Effector memory CD8-positive, alpha-beta T cell (primary cell): ENCODE measurements around the gene PCCA.
A peak's percentile ranks its signal among the peaks of the same experiment; 100 is the strongest.

Source experiments
- ATAC-seq: fragments of 150-1000 bp; cut with Tn5 transposase; replicated peaks from 2 replicates; pipeline ENCODE4 v1.10.0; 2021; ENCODE audit warnings: mild to moderate bottlenecking, moderate library complexity
- DNase-seq, 3 experiments: peaks; one replicate each; pipeline ENCODE4 v3.0.0; 2021
- H3K27ac Mint-ChIP-seq, 2 donors: one replicate each; pipeline ENCODE4 v1.8.0; 2022; ENCODE audit warnings: mild to moderate bottlenecking in 2 of 2, mixed read lengths in 2 of 2, moderate library complexity in 2 of 2
- H3K27me3 Mint-ChIP-seq, 2 donors: one replicate each; pipeline ENCODE4 v1.8.0; 2022; ENCODE audit warnings: mixed read lengths in 2 of 2
- H3K36me3 Mint-ChIP-seq: one replicate; pipeline ENCODE4 v1.8.0; 2022; ENCODE audit warnings: mild to moderate bottlenecking, moderate library complexity, mixed read lengths; ENCODE audit not compliant: insufficient read depth
- H3K4me1 Mint-ChIP-seq, 2 donors: one replicate each; pipeline ENCODE4 v1.8.0; 2022; ENCODE audit warnings: low read depth in 2 of 2, mixed read lengths in 2 of 2
- H3K4me3 Mint-ChIP-seq, 2 donors: one replicate each; pipeline ENCODE4 v1.8.0; 2022; ENCODE audit warnings: mild to moderate bottlenecking in 2 of 2, mixed read lengths in 2 of 2, moderate library complexity in 2 of 2
- H3K9me3 Mint-ChIP-seq, 2 donors: one replicate each; pipeline ENCODE4 v1.8.0; 2022; ENCODE audit warnings: mixed read lengths in 2 of 2

The PCCA gene

DNA sequence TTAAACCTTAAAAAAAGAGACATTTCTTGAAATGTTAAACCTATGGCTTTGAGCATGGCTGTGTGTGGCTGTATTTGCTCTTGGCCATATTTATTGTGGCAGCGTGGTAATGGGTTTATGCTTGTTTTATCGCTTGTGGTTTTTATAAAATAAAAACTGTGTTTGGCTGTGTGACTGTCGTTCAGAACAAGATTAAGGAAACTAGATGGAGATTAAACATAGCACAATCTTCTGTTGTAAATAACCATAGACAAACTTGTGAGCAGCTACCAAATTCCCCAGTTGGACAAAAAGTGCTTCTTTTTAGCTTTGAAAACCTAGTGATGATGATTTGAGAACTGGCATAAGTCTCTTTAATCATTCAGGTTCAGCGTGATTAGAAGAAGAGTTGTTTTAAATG is 308.7 kb downstream of the PCCA start:
- H3K27ac Mint-ChIP-seq = no peak overlapping the region
- H3K9me3 Mint-ChIP-seq = no peaks in the 10 kb centered on the region
- no peaks in the 10 kb centered on the region for H3K36me3 Mint-ChIP-seq
- DNase-seq = no peak
- no peaks in the 10 kb centered on the region for H3K4me1 Mint-ChIP-seq
- ATAC-seq = no peak
- no peaks in the 10 kb centered on the region for H3K27me3 Mint-ChIP-seq
- H3K4me3 Mint-ChIP-seq = no peak overlapping the region

DNA sequence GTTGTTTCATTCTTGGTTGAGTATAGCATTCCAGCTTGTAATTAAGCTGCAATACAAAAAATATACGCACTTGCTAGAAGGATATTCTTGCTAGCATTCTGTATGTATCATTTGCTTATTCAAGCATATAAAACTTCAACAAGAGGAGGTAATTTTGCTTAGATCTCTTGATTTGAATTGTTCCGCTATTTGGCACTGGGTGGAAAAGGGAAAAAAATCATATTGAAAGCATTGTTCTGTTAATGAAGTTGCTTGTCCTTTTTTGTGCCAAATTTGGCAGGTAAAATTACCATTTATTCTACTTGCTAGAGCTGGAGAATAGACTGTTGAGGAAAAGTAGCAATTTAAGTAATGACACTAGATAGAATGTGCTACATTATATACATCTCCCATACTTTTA is 309.5 kb downstream of the PCCA start:
- Mint-ChIP-seq H3K27me3 (no peaks in the 10 kb centered on the region), H3K4me1 (peaks cover 0 to 4% of the 10 kb centered on the region in 2 donors), H3K36me3 (no peaks in the 10 kb centered on the region), H3K27ac (no peak overlapping the region), H3K4me3 (no peak overlapping the region), H3K9me3 (peaks cover 4 to 5% of the 10 kb centered on the region in 2 donors)
- DNase-seq (no peak), ATAC-seq (no peak)

DNA sequence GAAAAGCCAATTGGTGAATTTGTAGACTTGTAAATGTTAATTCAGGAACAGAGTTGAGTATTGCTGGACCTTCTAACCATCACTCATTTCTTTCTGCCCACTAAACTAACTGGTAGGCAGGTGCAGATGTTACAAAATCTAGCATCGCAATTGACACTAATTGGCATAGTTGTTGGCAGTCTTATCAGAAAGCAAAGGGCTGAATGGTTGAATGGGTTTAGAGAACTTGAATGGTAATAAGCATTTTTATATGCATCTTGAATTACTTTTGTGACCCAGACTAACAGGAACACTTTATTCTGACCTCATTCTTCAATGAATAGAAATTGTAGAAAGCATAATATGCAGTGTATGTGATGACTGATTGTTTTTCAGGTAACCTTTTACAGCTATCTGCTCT is 310.6 kb downstream of the PCCA start:
- ATAC-seq (no peak), DNase-seq (no peak)
- no peak overlapping the region for H3K27ac Mint-ChIP-seq
- peaks cover 0 to 4% of the 10 kb centered on the region in 2 donors for H3K4me1 Mint-ChIP-seq
- no peaks in the 10 kb centered on the region for H3K27me3 Mint-ChIP-seq
- no peaks in the 10 kb centered on the region for H3K36me3 Mint-ChIP-seq
- no peak overlapping the region for H3K4me3 Mint-ChIP-seq
- H3K9me3 Mint-ChIP-seq = peaks cover 8 to 14% of the 10 kb centered on the region in 2 donors

DNA sequence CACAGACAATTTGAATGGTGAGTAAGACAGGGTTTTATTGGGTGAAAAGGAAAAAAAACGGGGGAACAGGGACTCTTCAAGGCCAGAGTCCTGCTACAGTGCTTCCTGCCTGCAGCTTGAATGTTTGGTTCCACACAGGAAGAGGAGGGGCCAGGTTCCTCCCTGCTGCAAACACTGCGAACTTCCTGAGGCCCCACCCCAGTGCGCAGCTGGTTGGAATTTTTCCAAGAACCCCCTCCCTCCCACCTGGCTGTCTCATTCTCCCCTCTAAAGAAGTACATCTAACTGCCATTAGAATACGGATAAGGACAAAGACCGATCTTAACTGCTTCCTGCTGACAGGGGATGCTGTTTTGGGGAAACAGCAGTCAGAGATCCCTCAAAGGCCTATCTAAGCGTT is 314.8 kb downstream of the PCCA start:
- Mint-ChIP-seq H3K27me3 (no peaks in the 10 kb centered on the region), H3K27ac (peak overlapping the region in 1 of 2 donors; percentile 58), H3K36me3 (no peaks in the 10 kb centered on the region), H3K9me3 (peaks cover 12 to 19% of the 10 kb centered on the region in 2 donors), H3K4me3 (no peak overlapping the region), H3K4me1 (peaks cover 0 to 4% of the 10 kb centered on the region in 2 donors)
- DNase-seq (no peak), ATAC-seq (no peak)

DNA sequence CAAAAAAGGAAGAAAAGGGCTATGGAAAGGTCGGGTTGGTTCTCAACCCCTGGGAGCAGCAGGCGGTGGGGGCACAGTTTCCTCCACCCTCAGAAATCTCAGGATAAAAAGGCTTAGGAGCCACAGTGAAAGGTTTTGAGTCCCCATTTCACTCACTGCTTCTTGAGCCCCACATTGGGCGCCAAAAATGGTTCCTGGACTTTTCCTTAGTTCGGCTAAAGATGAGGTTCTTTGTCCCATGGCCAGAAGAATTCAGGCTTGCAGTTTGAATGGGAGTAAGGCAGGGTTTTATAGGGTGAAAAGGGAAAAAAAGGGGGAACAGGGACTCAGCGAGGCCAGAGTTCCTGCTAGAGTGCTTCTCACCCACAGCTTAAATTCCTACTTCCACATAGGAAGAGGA is 320.2 kb downstream of the PCCA start:
- DNase-seq (no peak), ATAC-seq (no peak)
- H3K9me3 Mint-ChIP-seq = peaks cover 6 to 21% of the 10 kb centered on the region in 2 donors
- H3K27ac Mint-ChIP-seq = no peak overlapping the region
- no peak overlapping the region for H3K4me3 Mint-ChIP-seq
- H3K4me1 Mint-ChIP-seq = no peaks in the 10 kb centered on the region
- H3K36me3 Mint-ChIP-seq = peaks cover 5% of the 10 kb centered on the region
- H3K27me3 Mint-ChIP-seq = no peaks in the 10 kb centered on the region

DNA sequence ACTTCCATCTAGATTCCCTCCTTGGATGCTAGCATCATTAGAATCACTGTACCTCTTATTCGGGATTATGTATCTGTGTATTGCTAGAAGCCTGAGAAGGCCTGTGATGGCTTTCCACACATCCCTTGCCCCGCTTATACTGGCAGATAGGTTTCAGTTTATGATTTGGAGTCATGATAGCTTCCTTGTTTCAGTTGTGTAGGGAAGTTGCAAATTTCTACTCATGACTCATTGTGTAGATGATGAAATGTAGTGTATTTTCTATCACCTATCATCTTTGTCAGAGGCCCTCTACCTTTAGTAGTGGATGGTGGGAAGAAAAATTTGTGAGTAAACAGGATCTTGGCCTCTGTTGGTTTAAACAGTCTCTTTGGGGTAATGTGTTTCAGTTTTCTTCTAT is 334.5 kb downstream of the PCCA start:
- H3K4me3 Mint-ChIP-seq = no peak overlapping the region

DNA sequence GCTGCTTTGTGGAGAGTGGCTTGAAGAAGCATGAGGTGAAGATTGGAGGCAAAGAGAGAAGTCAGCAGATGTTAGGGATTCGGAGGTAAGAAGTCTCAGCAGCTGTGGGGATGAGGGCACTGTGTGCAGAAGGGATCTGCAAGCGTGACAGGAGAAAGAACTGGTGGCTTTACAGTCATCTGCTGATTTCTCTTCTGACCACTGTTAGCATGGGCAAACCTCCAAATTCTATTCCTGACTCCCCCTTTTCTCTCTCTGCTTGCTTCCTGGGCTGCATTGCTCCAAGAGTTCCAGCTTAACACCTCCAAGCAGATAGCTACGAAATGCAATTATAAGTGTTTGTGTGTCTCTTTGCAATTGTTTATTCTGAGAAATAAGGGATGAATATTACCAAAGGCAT is 340.1 kb downstream of the PCCA start:
- ATAC-seq = no peak
- peaks cover 0 to 4% of the 10 kb centered on the region in 2 donors for H3K9me3 Mint-ChIP-seq
- no peaks in the 10 kb centered on the region for H3K27me3 Mint-ChIP-seq

More for the DNA sequence above, 334.5 kb downstream of the PCCA start:
- H3K9me3 Mint-ChIP-seq = no peaks in the 10 kb centered on the region
- no peak overlapping the region for H3K27ac Mint-ChIP-seq
- no peaks in the 10 kb centered on the region for H3K27me3 Mint-ChIP-seq
- peaks cover 2 to 5% of the 10 kb centered on the region in 2 donors for H3K4me1 Mint-ChIP-seq
- ATAC-seq (no peak), DNase-seq (no peak)
- peaks cover 3% of the 10 kb centered on the region for H3K36me3 Mint-ChIP-seq

DNA sequence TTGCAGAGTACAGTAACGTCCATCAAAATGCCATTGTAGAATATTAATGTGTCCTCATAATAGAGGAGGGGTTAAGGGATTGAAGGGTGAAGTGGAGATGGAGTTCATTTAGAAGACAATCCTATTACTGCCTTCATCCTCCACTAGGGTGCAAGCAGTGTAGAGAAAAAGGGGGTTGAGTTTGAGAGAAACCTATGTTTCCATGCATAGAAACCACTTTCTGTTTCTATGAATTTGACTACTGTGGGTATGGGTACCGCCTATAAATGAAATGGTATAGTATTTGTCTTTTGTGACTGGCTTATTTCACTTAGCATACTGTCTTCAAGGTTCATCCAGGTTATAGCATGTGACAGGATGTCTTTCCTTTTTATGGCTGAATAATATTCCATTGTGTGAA is 343.7 kb downstream of the PCCA start:
- Mint-ChIP-seq H3K4me3 (no peak overlapping the region), H3K4me1 (peaks cover 3 to 15% of the 10 kb centered on the region in 2 donors), H3K9me3 (peaks cover 0 to 4% of the 10 kb centered on the region in 2 donors), H3K36me3 (peaks cover 3% of the 10 kb centered on the region), H3K27me3 (no peaks in the 10 kb centered on the region), H3K27ac (no peak overlapping the region)
- ATAC-seq (no peak), DNase-seq (no peak)

More for the DNA sequence above, 340.1 kb downstream of the PCCA start:
- Mint-ChIP-seq H3K27ac (no peak overlapping the region), H3K4me1 (peaks cover under 1 to 13% of the 10 kb centered on the region in 2 donors), H3K4me3 (no peak overlapping the region), H3K36me3 (peaks cover 6% of the 10 kb centered on the region)
- DNase-seq = no peak

DNA sequence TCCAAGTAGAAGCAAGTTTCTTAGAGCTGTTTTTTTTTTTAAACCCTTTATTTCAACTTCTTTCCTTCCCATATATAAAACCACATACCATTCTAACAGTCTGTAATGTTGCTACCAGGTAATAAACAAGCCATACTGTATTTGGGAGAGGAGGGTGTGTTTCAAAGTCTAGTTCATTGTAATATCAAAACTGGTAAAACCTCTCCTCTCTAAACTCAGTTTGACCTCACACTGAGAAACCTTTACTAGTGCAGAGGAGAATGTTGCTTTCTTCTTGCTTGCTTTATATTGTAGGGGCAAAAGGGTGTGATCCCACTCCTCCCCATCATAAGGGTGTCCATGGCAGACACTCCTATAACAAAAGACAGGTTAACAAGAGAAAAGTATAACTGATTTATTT is 344.6 kb downstream of the PCCA start:
- DNase-seq (no peak), ATAC-seq (no peak)
- Mint-ChIP-seq H3K9me3 (peaks cover 0 to 4% of the 10 kb centered on the region in 2 donors), H3K36me3 (peaks cover 3% of the 10 kb centered on the region), H3K27ac (peak overlapping the region in 1 of 2 donors; percentile 35), H3K27me3 (no peaks in the 10 kb centered on the region), H3K4me3 (no peak overlapping the region), H3K4me1 (peaks cover 3 to 15% of the 10 kb centered on the region in 2 donors)

DNA sequence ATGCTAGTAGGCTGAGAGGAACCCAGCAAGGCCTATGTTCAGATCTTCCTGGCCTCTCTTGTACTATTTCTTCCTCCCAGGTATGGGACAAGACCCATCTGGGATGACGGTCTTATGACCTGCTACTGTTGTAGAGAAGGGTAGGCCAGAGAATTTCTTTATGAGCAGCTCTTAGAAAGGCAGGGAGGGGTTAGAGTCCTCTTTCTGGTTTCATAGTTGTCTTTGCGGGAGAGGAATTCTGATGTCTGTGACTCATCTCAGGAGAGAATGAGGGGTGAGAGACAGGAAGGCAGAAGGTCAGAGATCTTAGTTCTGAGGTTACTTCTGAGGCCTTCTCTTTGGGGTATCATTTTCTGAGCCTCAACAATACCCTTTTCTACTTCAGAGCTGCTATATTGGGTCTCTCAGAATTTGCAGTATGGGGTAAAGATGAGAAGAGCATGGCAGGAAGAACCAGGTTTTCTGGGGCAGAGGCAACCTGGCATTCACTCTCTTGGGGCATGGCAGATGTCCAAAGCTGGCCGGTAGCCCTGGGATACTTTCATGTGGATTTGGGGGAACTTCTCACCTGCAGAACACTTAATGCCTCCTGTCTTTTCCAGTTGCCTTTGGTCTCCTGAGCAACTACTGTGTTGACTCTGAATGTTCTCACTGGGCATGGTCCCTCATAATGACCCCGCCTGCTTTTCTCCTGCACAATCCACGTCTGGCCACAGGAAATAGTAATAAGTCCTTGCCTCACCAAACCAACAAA is 345.3 kb downstream of the PCCA start:
- peaks cover 0 to 4% of the 10 kb centered on the region in 2 donors for H3K9me3 Mint-ChIP-seq
- H3K36me3 Mint-ChIP-seq = peaks cover 3% of the 10 kb centered on the region
- ATAC-seq = no peak
- DNase-seq = no peak
- no peak overlapping the region for H3K4me3 Mint-ChIP-seq
- H3K27me3 Mint-ChIP-seq = no peaks in the 10 kb centered on the region
- H3K27ac Mint-ChIP-seq = peak overlapping the region; percentile 5 to 35
- H3K4me1 Mint-ChIP-seq = peaks cover 3 to 15% of the 10 kb centered on the region in 2 donors

DNA sequence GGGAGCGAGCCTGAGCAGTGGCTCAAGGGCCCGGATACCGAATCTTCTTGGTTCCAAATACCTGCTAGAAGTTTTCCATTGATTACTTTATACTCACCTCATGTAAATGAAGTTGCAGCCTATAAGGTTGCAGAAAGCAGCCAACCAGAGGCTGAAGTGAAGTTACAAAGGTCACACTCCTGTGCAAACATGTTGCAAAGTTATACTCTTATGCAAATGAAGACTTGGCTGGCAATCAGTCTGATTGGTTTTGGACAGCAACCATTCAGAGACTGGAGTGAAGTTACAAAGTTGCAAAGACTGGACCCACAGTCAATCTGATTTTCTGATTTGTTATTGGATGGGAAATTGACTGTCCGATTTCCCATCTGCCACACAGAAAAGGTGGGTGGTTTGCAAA is 347.2 kb downstream of the PCCA start:
- Mint-ChIP-seq H3K4me3 (no peak overlapping the region), H3K27ac (no peak overlapping the region), H3K4me1 (peaks cover 3 to 10% of the 10 kb centered on the region in 2 donors), H3K9me3 (peaks cover 0 to 4% of the 10 kb centered on the region in 2 donors), H3K36me3 (no peaks in the 10 kb centered on the region), H3K27me3 (no peaks in the 10 kb centered on the region)
- ATAC-seq (no peak), DNase-seq (no peak)

DNA sequence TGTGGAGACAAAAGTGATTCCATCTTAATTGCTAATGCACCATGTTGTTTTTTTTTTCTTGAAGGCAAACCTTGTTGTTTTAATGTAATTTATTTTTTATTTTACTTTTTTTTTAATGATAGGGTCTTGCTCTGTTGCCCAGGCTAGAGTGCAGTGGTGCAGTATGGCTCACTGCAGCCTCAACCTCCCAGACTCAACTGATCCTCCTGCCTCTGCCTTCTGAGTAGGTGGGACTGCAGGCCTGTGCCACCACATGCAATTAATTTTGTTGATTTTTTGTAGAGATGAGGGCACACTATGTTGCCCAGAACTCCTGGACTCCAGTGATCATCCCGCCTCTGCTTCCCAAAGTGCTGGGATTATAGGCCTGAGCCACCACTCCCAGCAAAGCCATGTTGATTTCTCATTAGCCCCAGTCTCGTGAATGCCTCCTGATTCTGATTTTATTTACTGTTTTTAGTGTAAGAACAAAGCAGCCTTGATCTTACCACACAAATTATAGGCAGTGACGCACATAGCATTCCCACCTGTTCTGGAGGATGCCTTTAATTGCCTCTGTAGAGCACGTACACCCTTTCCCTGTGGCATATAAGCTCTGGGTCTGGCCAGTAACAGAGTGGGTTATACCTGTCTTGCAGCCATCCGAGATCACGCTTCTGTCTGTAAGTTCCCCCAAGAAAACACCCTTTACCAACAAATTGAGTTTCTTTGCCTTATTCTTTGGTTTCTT is 349.3 kb downstream of the PCCA start:
- no peaks in the 10 kb centered on the region for H3K27me3 Mint-ChIP-seq

DNA sequence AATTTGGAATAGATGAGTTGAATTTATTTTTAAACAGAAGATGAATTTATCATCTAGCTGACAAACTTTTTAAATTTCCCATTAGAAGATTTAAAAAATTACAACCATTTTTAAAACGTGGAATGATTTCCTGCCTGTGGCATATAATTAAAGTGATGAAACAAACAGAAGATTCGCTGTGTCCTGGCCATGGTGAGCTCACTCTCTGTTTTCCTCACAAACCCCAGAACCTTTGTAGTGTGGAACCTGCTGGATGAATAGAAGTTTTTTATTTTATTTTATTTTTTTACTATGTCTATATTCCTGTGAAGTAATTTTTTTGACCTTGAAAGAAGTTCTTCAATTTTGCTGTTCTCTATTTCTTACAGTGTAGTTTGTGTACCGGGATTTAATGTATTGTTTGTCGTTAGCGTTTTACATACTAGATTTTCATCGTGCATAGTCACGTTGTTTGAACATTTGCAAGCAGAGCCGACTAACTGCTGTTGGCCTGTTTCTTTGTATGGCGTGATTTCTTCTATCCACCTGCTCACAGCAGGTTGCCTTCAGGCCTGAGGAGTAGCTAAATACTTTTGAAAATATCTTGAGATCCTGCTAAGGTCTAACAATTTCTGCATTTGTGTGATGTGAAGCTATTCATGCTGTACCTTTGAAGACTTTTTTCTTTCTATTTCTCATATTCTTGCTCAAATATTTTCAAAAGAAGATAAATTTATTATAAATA is 350.5 kb downstream of the PCCA start:
- Mint-ChIP-seq H3K27ac (no peak overlapping the region), H3K4me3 (no peak overlapping the region), H3K36me3 (no peaks in the 10 kb centered on the region), H3K4me1 (peaks cover 0 to 3% of the 10 kb centered on the region in 2 donors), H3K27me3 (no peaks in the 10 kb centered on the region), H3K9me3 (no peaks in the 10 kb centered on the region)
- DNase-seq (no peak), ATAC-seq (no peak)

More for the DNA sequence above, 349.3 kb downstream of the PCCA start:
- Mint-ChIP-seq H3K4me1 (peaks cover 6 to 10% of the 10 kb centered on the region in 2 donors), H3K36me3 (no peaks in the 10 kb centered on the region), H3K9me3 (no peaks in the 10 kb centered on the region), H3K4me3 (no peak overlapping the region), H3K27ac (no peak overlapping the region)
- ATAC-seq = no peak
- DNase-seq = no peak
